Measurements from ENCODE around the gene ZDHHC17. TPM values are rescaled to one million over a fixed set of nuclear protein-coding genes. Genes with fewer than 3 reads are reported as not detected.
A peak's percentile ranks its signal among the peaks of the same experiment; 100 is the strongest.

The ZDHHC17 gene
- total and polyA plus RNA-seq, 2 donors, result 29.5 to 41.4 TPM

DNA sequence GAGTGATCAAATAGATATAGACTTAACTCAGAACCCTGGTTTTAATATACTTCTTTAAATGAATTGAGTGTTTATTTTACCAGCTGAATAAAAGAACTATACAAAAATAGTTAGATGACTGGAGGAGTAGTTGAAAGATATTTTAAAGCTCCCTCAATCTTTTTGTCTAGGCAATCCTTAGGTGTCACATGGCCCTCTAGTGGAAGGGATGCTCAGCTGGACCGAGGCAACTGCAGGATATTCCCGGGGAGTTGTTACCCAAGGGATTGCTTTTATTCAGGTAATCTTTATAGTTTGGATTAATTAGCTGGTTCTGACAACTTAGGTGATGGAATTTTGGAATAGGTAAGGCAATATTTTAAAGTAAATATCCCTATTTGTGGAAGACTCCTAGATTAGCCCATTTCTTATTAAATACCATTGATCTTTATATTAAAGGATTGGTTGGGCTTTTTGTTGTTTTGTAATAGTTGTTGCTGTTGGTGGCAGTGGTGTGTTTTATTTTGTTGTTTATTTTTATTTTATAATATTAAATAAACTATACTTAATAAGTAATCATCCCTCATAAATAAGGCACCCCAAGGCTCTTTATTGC lies 57.1 kb downstream of the ZDHHC17 start:
- Histone ChIP-seq H3K36me3 (ENCODE audit: control insufficient read depth in 2 of 2, insufficient read depth in 2 of 2, low read length in 1 of 2) (peaks cover 5 to 29% of the 10 kb centered on the region in 2 donors), H3K27me3 (ENCODE audit: control insufficient read depth in 2 of 2, insufficient read depth in 1 of 2, low read length in 1 of 2) (no peaks in the 10 kb centered on the region), H3K27ac (ENCODE audit: low read depth in 1 of 2, low read length in 1 of 2) (no peak overlapping the region), H3K9me3 (ENCODE audit: control insufficient read depth in 2 of 2, insufficient read depth in 1 of 2, low read length in 1 of 2) (no peaks in the 10 kb centered on the region), H3K4me3 (ENCODE audit: low read length in 2 of 2) (no peak overlapping the region), H3K4me1 (ENCODE audit: control insufficient read depth in 2 of 2, insufficient read depth in 2 of 2, low read length in 2 of 2) (no peaks in the 10 kb centered on the region)
- peak in 1 of 9 donors; percentile 5 for DNase-seq (ENCODE audit: low read depth in 6 of 9, low spot score in 9 of 9)
- 92% methylated on average over 2 of the region's 2 CpGs for WGBS

DNA sequence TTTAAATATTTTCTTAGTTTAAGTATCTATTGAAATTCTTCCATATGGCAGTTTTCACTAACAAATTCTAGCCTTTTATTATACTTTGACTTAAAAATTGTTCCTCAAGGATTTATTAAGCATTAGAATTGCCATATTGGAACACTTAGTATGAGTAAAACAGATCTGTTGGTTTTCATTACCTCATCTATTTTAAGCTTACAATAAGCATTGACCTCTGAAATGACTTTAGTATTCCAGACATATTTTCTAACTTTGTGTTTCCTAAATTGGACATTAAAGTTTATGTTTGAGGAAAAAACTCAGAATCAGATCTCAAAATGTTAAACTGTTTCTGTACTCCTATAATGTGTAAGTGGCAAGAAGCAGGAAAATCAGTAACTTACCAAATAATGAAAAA lies 66.5 kb downstream of the ZDHHC17 start:
- peaks cover 7 to 22% of the 10 kb centered on the region in 2 donors for H3K36me3 ChIP-seq (ENCODE audit: control insufficient read depth in 2 of 2, insufficient read depth in 2 of 2, low read length in 1 of 2)

DNA sequence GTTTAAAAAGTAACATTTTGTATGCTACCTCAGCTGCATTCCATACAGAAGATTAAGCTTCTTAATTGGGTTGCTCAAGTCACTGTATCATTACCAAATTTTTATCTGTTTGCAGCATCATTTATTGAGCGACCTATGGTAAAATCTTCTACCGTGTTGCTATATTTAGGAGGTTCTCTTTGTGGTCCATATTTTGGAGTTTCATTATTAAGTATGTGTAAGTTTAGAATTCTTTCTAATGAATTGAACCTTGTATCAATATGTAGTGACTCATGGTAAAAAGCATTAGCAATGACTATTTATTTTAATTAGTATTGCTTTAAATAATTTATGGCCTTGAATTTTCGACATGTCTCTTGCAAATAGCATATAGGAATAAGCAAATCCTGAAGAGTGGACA lies 72.7 kb downstream of the ZDHHC17 start:
- H3K9me3 ChIP-seq (ENCODE audit: control insufficient read depth in 2 of 2, insufficient read depth in 1 of 2, low read length in 1 of 2), result no peaks in the 10 kb centered on the region
- H3K27me3 ChIP-seq (ENCODE audit: control insufficient read depth in 2 of 2, insufficient read depth in 1 of 2, low read length in 1 of 2), result no peaks in the 10 kb centered on the region
- H3K4me3 ChIP-seq (ENCODE audit: low read length in 2 of 2), result no peak overlapping the region
- H3K36me3 ChIP-seq (ENCODE audit: control insufficient read depth in 2 of 2, insufficient read depth in 2 of 2, low read length in 1 of 2), result peaks cover 3 to 5% of the 10 kb centered on the region in 2 donors
- WGBS, result 64% methylated on average over 3 of the region's 3 CpGs
- H3K4me1 ChIP-seq (ENCODE audit: control insufficient read depth in 2 of 2, insufficient read depth in 2 of 2, low read length in 2 of 2), result no peaks in the 10 kb centered on the region
- H3K27ac ChIP-seq (ENCODE audit: low read depth in 1 of 2, low read length in 1 of 2), result no peak overlapping the region
- no peak for DNase-seq (ENCODE audit: low read depth in 6 of 9, low spot score in 9 of 9)

More for the DNA sequence above, 66.5 kb downstream of the ZDHHC17 start:
- Histone ChIP-seq H3K4me3 (ENCODE audit: low read length in 2 of 2) (no peak overlapping the region), H3K27ac (ENCODE audit: low read depth in 1 of 2, low read length in 1 of 2) (no peak overlapping the region), H3K4me1 (ENCODE audit: control insufficient read depth in 2 of 2, insufficient read depth in 2 of 2, low read length in 2 of 2) (no peaks in the 10 kb centered on the region), H3K9me3 (ENCODE audit: control insufficient read depth in 2 of 2, insufficient read depth in 1 of 2, low read length in 1 of 2) (no peaks in the 10 kb centered on the region), H3K27me3 (ENCODE audit: control insufficient read depth in 2 of 2, insufficient read depth in 1 of 2, low read length in 1 of 2) (no peaks in the 10 kb centered on the region)
- no peak for DNase-seq (ENCODE audit: low read depth in 6 of 9, low spot score in 9 of 9)

DNA sequence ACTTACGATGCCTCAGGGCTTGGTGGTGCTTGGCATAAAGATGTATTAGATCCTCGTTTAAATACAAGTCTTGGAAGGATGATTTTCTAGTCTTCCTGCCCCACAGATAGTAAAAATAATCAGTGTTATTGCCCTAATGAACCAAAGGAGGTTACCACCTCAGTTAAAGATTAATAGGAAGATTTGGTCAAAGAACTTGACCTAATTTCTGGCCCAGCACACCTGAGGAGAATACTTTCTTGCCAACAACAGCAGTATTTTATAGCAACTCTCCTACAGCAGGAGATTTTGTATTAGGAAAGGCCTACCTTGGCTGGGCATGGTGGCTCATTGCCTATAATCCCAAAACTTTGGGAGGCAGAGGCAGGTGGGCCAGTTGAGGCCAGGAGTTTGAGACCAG lies 83.3 kb downstream of the ZDHHC17 start:
- Histone ChIP-seq H3K36me3 (ENCODE audit: control insufficient read depth in 2 of 2, insufficient read depth in 2 of 2, low read length in 1 of 2) (peaks cover 0 to 42% of the 10 kb centered on the region in 2 donors), H3K27ac (ENCODE audit: low read depth in 1 of 2, low read length in 1 of 2) (no peak overlapping the region), H3K27me3 (ENCODE audit: control insufficient read depth in 2 of 2, insufficient read depth in 1 of 2, low read length in 1 of 2) (no peaks in the 10 kb centered on the region), H3K9me3 (ENCODE audit: control insufficient read depth in 2 of 2, insufficient read depth in 1 of 2, low read length in 1 of 2) (no peaks in the 10 kb centered on the region), H3K4me3 (ENCODE audit: low read length in 2 of 2) (no peak overlapping the region), H3K4me1 (ENCODE audit: control insufficient read depth in 2 of 2, insufficient read depth in 2 of 2, low read length in 2 of 2) (no peaks in the 10 kb centered on the region)
- DNase-seq (ENCODE audit: low read depth in 6 of 9, low spot score in 9 of 9), result no peak
- WGBS, result 95% methylated on average over 2 of the region's 2 CpGs

DNA sequence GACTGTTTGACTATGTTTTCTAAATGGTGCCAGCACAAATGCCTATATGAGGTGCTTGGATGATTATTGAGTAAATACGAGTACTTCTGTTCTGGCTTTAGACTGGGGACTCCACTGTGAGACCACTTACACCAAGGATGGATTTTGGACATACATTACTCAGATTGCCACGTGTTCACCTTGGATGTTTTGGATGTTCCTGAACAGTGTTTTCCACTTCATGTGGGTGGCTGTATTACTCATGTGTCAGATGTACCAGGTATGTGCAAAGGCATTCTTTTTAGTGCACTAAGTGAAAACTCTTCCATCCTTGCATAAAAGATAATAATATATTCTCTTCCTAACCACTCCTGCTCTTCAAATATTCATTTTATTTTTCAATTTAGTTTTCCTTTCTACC lies 84.2 kb downstream of the ZDHHC17 start:
- H3K4me3 ChIP-seq (ENCODE audit: low read length in 2 of 2), result no peak overlapping the region
- no peak overlapping the region for H3K27ac ChIP-seq (ENCODE audit: low read depth in 1 of 2, low read length in 1 of 2)
- DNase-seq (ENCODE audit: low read depth in 6 of 9, low spot score in 9 of 9), result no peak
- no peaks in the 10 kb centered on the region for H3K9me3 ChIP-seq (ENCODE audit: control insufficient read depth in 2 of 2, insufficient read depth in 1 of 2, low read length in 1 of 2)
- no peaks in the 10 kb centered on the region for H3K27me3 ChIP-seq (ENCODE audit: control insufficient read depth in 2 of 2, insufficient read depth in 1 of 2, low read length in 1 of 2)
- 96% methylated on average over 2 of the region's 2 CpGs for WGBS
- no peaks in the 10 kb centered on the region for H3K4me1 ChIP-seq (ENCODE audit: control insufficient read depth in 2 of 2, insufficient read depth in 2 of 2, low read length in 2 of 2)
- H3K36me3 ChIP-seq (ENCODE audit: control insufficient read depth in 2 of 2, insufficient read depth in 2 of 2, low read length in 1 of 2), result peaks cover 0 to 40% of the 10 kb centered on the region in 2 donors

DNA sequence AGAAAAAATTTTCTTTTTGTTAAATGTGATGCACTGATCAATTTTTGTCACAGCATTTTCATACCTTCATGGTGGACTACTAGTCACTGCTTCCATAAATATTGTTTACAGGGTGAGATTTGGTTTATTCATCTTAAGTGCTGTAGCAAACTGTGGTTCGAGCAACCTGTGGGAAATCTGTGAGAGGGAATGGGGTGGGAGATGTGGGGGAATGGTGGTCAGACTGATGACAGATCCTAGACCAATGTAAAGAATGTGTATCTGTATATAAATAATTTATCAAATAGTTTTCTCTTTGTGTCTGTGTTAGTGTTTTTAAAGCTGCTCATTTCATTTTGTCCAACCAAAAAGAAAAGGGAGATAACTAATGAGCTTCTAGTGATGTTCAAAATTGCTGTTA lies 88.2 kb downstream of the ZDHHC17 start:
- no peaks in the 10 kb centered on the region for H3K4me1 ChIP-seq (ENCODE audit: control insufficient read depth in 2 of 2, insufficient read depth in 2 of 2, low read length in 2 of 2)
- H3K9me3 ChIP-seq (ENCODE audit: control insufficient read depth in 2 of 2, insufficient read depth in 1 of 2, low read length in 1 of 2), result no peaks in the 10 kb centered on the region
- DNase-seq (ENCODE audit: low read depth in 6 of 9, low spot score in 9 of 9), result no peak
- peaks cover 0 to 28% of the 10 kb centered on the region in 2 donors for H3K36me3 ChIP-seq (ENCODE audit: control insufficient read depth in 2 of 2, insufficient read depth in 2 of 2, low read length in 1 of 2)
- H3K4me3 ChIP-seq (ENCODE audit: low read length in 2 of 2), result no peak overlapping the region
- no peak overlapping the region for H3K27ac ChIP-seq (ENCODE audit: low read depth in 1 of 2, low read length in 1 of 2)
- H3K27me3 ChIP-seq (ENCODE audit: control insufficient read depth in 2 of 2, insufficient read depth in 1 of 2, low read length in 1 of 2), result no peaks in the 10 kb centered on the region
- WGBS, result 99% methylated on average over 1 of the region's 1 CpG

DNA sequence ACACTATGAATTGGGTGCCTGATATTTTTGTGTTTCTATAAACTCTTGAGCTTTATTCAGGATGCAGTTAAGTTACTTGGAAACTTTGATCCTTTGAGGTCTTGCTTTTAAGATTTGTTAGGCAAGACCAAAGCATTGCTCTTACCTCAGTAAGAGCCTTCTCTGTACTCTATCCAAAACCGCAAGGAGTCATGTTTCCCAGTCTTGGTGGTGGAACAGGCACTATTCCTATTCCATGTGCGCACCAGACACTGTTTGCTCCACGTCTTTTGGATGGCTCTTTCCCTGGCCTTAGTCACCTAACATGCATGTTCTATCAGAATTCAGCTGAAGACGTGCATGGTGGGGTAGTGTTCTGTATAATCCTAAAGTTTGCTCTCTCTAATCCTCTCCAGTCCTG lies 91.4 kb downstream of the ZDHHC17 start:
- 98% methylated on average over 4 of the region's 4 CpGs for WGBS
- H3K4me1 ChIP-seq (ENCODE audit: control insufficient read depth in 2 of 2, insufficient read depth in 2 of 2, low read length in 2 of 2), result peaks cover 0 to 5% of the 10 kb centered on the region in 2 donors
- H3K27me3 ChIP-seq (ENCODE audit: control insufficient read depth in 2 of 2, insufficient read depth in 1 of 2, low read length in 1 of 2), result no peaks in the 10 kb centered on the region
- no peak for DNase-seq (ENCODE audit: low read depth in 6 of 9, low spot score in 9 of 9)
- H3K9me3 ChIP-seq (ENCODE audit: control insufficient read depth in 2 of 2, insufficient read depth in 1 of 2, low read length in 1 of 2), result no peaks in the 10 kb centered on the region
- no peak overlapping the region for H3K4me3 ChIP-seq (ENCODE audit: low read length in 2 of 2)
- H3K27ac ChIP-seq (ENCODE audit: low read depth in 1 of 2, low read length in 1 of 2), result no peak overlapping the region
- peaks cover 4 to 11% of the 10 kb centered on the region in 2 donors for H3K36me3 ChIP-seq (ENCODE audit: control insufficient read depth in 2 of 2, insufficient read depth in 2 of 2, low read length in 1 of 2)

DNA sequence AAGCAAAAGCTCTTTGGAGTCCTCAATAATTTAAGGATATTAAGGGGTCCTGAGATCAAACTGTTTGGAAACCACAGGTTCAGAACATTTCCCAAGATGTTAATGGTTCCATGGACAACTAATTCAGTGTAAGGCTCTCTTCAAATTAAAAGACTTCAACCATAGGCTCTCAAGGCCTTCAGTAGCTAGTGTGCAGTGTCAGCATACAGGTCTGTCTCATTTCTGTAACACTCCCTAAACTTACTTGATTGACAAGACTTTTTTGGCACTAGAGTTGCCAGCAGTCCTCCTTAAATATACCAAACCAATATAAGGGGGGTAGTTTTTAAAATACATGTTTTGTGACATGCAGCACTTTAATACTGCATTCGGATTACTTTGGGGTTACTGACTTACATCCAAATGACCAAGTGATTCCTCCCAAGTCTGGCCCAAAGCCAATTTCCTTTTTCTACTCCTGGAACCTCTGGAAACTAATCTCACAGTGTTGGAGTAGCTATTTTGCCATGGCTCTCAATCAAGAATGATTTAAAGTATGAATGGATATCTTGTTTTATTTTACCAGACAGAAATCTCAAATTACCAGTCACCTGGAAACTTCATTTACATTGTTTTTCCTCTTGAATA lies 92.2 kb downstream of the ZDHHC17 start:
- 89% methylated on average over 1 of the region's 1 CpG for WGBS
- no peak for DNase-seq (ENCODE audit: low read depth in 6 of 9, low spot score in 9 of 9)
- H3K27ac ChIP-seq (ENCODE audit: low read depth in 1 of 2, low read length in 1 of 2), result no peak overlapping the region
- peaks cover 4% of the 10 kb centered on the region in 2 donors for H3K36me3 ChIP-seq (ENCODE audit: control insufficient read depth in 2 of 2, insufficient read depth in 2 of 2, low read length in 1 of 2)
- H3K4me1 ChIP-seq (ENCODE audit: control insufficient read depth in 2 of 2, insufficient read depth in 2 of 2, low read length in 2 of 2), result peaks cover 0 to 5% of the 10 kb centered on the region in 2 donors
- no peaks in the 10 kb centered on the region for H3K9me3 ChIP-seq (ENCODE audit: control insufficient read depth in 2 of 2, insufficient read depth in 1 of 2, low read length in 1 of 2)
- no peaks in the 10 kb centered on the region for H3K27me3 ChIP-seq (ENCODE audit: control insufficient read depth in 2 of 2, insufficient read depth in 1 of 2, low read length in 1 of 2)
- H3K4me3 ChIP-seq (ENCODE audit: low read length in 2 of 2), result no peak overlapping the region

DNA sequence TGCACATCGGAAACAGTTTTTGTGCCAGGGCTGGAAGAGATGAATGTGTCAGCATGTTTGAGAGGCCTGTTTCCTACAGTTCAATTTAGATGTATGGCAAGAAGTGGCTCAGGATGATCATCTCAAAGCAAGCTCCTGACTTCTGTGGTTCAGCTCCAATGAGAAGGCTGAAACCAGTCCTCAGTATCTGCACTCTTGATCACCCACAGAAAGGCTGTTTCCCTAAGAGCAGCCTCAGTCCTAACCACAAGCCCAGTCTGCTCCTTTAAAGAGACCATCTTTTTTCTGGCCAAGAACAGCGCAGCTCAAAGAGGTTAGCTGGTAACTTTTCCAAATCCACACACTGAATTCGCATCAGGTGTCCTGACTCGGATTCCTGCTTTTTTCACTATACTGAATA lies 95.7 kb downstream of the ZDHHC17 start:
- Histone ChIP-seq H3K27me3 (ENCODE audit: control insufficient read depth in 2 of 2, insufficient read depth in 1 of 2, low read length in 1 of 2) (no peaks in the 10 kb centered on the region), H3K4me1 (ENCODE audit: control insufficient read depth in 2 of 2, insufficient read depth in 2 of 2, low read length in 2 of 2) (peaks cover 0 to 5% of the 10 kb centered on the region in 2 donors), H3K36me3 (ENCODE audit: control insufficient read depth in 2 of 2, insufficient read depth in 2 of 2, low read length in 1 of 2) (peaks cover 0 to 4% of the 10 kb centered on the region in 2 donors), H3K27ac (ENCODE audit: low read depth in 1 of 2, low read length in 1 of 2) (no peak overlapping the region), H3K9me3 (ENCODE audit: control insufficient read depth in 2 of 2, insufficient read depth in 1 of 2, low read length in 1 of 2) (no peaks in the 10 kb centered on the region), H3K4me3 (ENCODE audit: low read length in 2 of 2) (no peak overlapping the region)
- WGBS, result 15% methylated on average over 4 of the region's 4 CpGs
- peak in 1 of 9 donors; percentile 19 for DNase-seq (ENCODE audit: low read depth in 6 of 9, low spot score in 9 of 9)
